Measurements from ENCODE around the gene HEG1. TPM values are rescaled to one million over a fixed set of nuclear protein-coding genes. Genes with fewer than 3 reads are reported as not detected.

HEG1 gene
- total and polyA plus RNA-seq, 2 of the 13 experiments (the other 11 are each of a cell fraction or from before 2014, with no cell fraction given): 10.7 to 18.2 TPM

DNA sequence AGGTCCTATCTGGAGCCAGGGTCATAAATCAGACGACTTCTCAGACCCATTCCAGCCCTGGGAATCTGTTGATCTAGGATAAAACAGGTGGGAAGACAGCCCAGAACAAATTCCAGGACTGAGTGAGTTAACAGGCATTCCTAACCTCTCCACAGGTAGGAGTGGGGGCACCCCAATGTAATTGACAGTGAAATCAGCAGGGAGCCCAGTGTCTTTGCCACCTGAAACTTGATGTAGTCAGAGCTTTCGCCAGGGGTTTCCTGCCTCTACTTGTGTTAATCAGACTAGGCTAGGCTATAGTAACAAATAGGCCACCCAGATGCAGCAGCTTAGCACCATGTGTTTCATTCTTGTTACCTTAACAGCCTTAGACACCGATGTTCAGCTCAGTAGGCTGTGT, 2.7 kb upstream of the HEG1 start:
- CTCF ChIA-PET (ENCODE audit: low intra/inter-chr PET ratio, low total read pairs): no interaction called here
- intact Hi-C loops (cut with micrococcal nuclease; ENCODE audit: unreplicated experiment): loop anchor here (10.0 kb wide), 1 partner anchor 96 kb away; no protein-coding TSS in a partner anchor

DNA sequence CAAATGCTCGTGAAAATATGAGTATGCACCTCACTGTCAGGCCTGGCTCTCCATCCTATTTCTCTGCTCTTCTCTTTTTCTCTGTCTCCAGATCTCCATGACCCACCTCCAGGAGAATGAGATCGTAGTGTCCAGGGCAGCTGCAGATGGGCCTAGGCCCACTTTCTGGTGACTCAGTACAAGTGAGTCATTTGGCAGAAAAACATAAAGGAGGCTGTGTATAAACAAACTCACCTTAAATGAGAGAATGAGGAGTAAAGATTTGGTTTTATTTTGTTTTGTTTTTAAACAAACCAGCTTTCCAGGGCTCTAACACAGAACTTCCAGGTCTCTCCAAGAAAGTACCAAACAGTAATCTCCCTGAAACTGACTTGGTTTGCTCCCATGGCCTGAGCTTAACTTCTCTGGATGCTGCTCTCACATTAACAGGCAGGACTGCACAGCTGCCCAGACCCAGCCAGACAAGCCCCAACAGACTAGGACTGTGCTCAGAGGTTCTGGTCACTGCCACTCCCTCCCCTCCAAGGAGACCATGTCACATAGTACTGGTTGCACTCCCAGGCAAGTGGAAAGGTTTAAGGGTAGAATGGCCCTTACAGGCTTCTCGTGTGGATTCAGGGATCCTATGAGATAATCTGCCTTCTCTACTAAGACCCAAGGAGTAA, 1.5 kb upstream of the HEG1 start:
- ATAC-seq (no peak), DNase-seq (ENCODE audit: low spot score) (no peak), FAIRE-seq (no peak)
- in situ Hi-C loops (cut with HindIII; ENCODE audit: extremely low pct_ligation_motif_present, low pct_unique_long_range_greater_than_20kb) (no loop called here), intact Hi-C loops (cut with micrococcal nuclease; ENCODE audit: unreplicated experiment) (loop anchor here (10.0 kb wide), 1 partner anchor 97 kb away; no protein-coding TSS in a partner anchor)
- ChIA-PET POLR2A (interaction anchor here (1.2 kb wide), 1 partner anchor 54 kb away, joined by 3 read pairs; no protein-coding TSS in a partner anchor), CTCF (ENCODE audit: low intra/inter-chr PET ratio, low total read pairs) (no interaction called here)
- no peak overlapping the region for H3K27ac ChIP-seq (ENCODE audit: extremely low read length, insufficient read depth, low read length)
- H3K36me3 ChIP-seq (replicated peaks in 1 of 2; ENCODE audit: control insufficient read depth in 1 of 2, insufficient read depth in 2 of 2, low read length in 2 of 2): peaks cover 0 to 8% of the 10 kb centered on the region in 2 experiments; a peak in 1 of 5 replicates
- TF ChIP-seq NR2F2 (IDR thresholded peaks at IDR 0.05; ENCODE audit: borderline replicate concordance, low read depth) (no peak), CCDC6 (CRISPR knock-in tag; IDR thresholded peaks at IDR 0.05) (no peak), SMAD1 (CRISPR knock-in tag; IDR thresholded peaks at IDR 0.05; ENCODE audit: borderline replicate concordance, low read depth) (no peak), FOSL2 (CRISPR knock-in tag; IDR thresholded peaks at IDR 0.05) (peak; percentile 64), ZNF776 (CRISPR knock-in tag; IDR thresholded peaks at IDR 0.05) (no peak), HDAC2 (CRISPR knock-in tag; IDR thresholded peaks at IDR 0.05) (no peak), ZBTB8A (CRISPR knock-in tag; IDR thresholded peaks at IDR 0.05; ENCODE audit: borderline replicate concordance, low read depth) (no peak), ARID2 (CRISPR knock-in tag; IDR thresholded peaks at IDR 0.05; ENCODE audit: borderline replicate concordance) (no peak), HNRNPK (IDR thresholded peaks at IDR 0.05; ENCODE audit: low read depth, low read length, poor library complexity, severe bottlenecking) (peak; percentile 67)
- TF ChIP-seq, protein P1, sequence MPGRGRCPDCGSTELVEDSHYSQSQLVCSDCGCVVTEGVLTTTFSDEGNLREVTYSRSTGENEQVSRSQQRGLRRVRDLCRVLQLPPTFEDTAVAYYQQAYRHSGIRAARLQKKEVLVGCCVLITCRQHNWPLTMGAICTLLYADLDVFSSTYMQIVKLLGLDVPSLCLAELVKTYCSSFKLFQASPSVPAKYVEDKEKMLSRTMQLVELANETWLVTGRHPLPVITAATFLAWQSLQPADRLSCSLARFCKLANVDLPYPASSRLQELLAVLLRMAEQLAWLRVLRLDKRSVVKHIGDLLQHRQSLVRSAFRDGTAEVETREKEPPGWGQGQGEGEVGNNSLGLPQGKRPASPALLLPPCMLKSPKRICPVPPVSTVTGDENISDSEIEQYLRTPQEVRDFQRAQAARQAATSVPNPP (CRISPR knock-in tag; IDR thresholded peaks at IDR 0.05): no peak
- no peak overlapping the region for H2AFZ ChIP-seq (ENCODE audit: low read length)
- H3K9ac ChIP-seq (ENCODE audit: insufficient read depth, low read depth, low read length): no peak overlapping the region
- peaks cover 0 to 30% of the 10 kb centered on the region in 2 experiments; a peak in 4 of 5 replicates for H3K27me3 ChIP-seq (ENCODE audit: control insufficient read depth in 1 of 2, insufficient read depth in 2 of 2, low read length in 2 of 2)
- no TSS peak for BruUV-seq (replicated peaks)
- H3K9me3 ChIP-seq (ENCODE audit: low read length): no peaks in the 10 kb centered on the region
- no peak overlapping the region for H3K4me3 ChIP-seq (replicated peaks in 1 of 3; ENCODE audit: insufficient read depth in 1 of 3, low read depth in 2 of 3, low read length in 3 of 3)
- H3K79me2 ChIP-seq (ENCODE audit: insufficient read depth, low read length): peaks cover 18% of the 10 kb centered on the region
- WGBS (ENCODE audit: low lambda C conversion rate): 20% methylated on average over 3 of the region's 3 CpGs
- H3K4me2 ChIP-seq (ENCODE audit: low read depth, low read length): 0 out of 2 replicates have a peak overlapping the region, but pooled peaks have one; percentile 95
- peaks cover 9% of the 10 kb centered on the region for H4K20me1 ChIP-seq (ENCODE audit: insufficient read depth, low read length)
- H3K4me1 ChIP-seq (ENCODE audit: insufficient read depth, low read length): peaks cover 72% of the 10 kb centered on the region

More for the DNA sequence above, 2.7 kb upstream of the HEG1 start:
- Histone ChIP-seq H3K4me2 (ENCODE audit: low read depth, low read length) (no peak overlapping the region), H3K4me3 (replicated peaks in 1 of 3; ENCODE audit: insufficient read depth in 1 of 3, low read depth in 2 of 3, low read length in 3 of 3) (no peak overlapping the region), H3K79me2 (ENCODE audit: insufficient read depth, low read length) (peaks cover 11% of the 10 kb centered on the region), H3K4me1 (ENCODE audit: insufficient read depth, low read length) (peaks cover 72% of the 10 kb centered on the region), H3K9me3 (ENCODE audit: low read length) (no peaks in the 10 kb centered on the region), H3K9ac (ENCODE audit: insufficient read depth, low read depth, low read length) (no peak overlapping the region), H3K27ac (ENCODE audit: extremely low read length, insufficient read depth, low read length) (no peak overlapping the region), H4K20me1 (ENCODE audit: insufficient read depth, low read length) (no peaks in the 10 kb centered on the region; the same call in 1 of the 2 replicates), H3K27me3 (ENCODE audit: control insufficient read depth in 1 of 2, insufficient read depth in 2 of 2, low read length in 2 of 2) (peaks cover 0 to 30% of the 10 kb centered on the region in 2 experiments; a peak in 4 of 5 replicates), H2AFZ (ENCODE audit: low read length) (no peak overlapping the region), H3K36me3 (replicated peaks in 1 of 2; ENCODE audit: control insufficient read depth in 1 of 2, insufficient read depth in 2 of 2, low read length in 2 of 2) (peaks cover 0 to 5% of the 10 kb centered on the region in 2 experiments; a peak in 1 of 5 replicates)
- no TSS peak for BruUV-seq (replicated peaks)
- DNase-seq (ENCODE audit: low spot score) (no peak), ATAC-seq (no peak), FAIRE-seq (no peak)
- in situ Hi-C loops (cut with HindIII; ENCODE audit: extremely low pct_ligation_motif_present, low pct_unique_long_range_greater_than_20kb): no loop called here
- POLR2A ChIA-PET: no interaction called here
- TF ChIP-seq ZNF12 (CRISPR knock-in tag; IDR thresholded peaks at IDR 0.05): 0 out of 2 replicates have a peak, but pooled peaks have one; percentile 35
- no peak for TF ChIP-seq SIN3B (IDR thresholded peaks at IDR 0.05; ENCODE audit: low read length)
- 77% methylated on average over 3 of the region's 3 CpGs for WGBS (ENCODE audit: low lambda C conversion rate)

All from HepG2 (cell line).